22Rv1 (cell line): ENCODE measurements around the gene SPINT2.

Source experiments
- H3K27ac ChIP-seq: fragments of 450-650 bp; 2 replicates; pipeline ENCODE4 v1.5.1; 2017
- ZFX ChIP-seq: fragments of 450-650 bp; IDR thresholded peaks from 2 replicates; pipeline ENCODE4 v1.6.1; 2017; ENCODE audit warnings: antibody characterized with exemption, borderline replicate concordance
- TF ChIP-seq, protein P1 (sequence below): fragments of 450-650 bp; IDR thresholded peaks from 2 replicates; pipeline ENCODE4 v1.5.1; 2017; ENCODE audit warnings: mild to moderate bottlenecking

The SPINT2 gene

DNA sequence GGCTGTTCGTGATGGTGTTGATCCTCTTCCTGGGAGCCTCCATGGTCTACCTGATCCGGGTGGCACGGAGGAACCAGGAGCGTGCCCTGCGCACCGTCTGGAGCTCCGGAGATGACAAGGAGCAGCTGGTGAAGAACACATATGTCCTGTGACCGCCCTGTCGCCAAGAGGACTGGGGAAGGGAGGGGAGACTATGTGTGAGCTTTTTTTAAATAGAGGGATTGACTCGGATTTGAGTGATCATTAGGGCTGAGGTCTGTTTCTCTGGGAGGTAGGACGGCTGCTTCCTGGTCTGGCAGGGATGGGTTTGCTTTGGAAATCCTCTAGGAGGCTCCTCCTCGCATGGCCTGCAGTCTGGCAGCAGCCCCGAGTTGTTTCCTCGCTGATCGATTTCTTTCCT is 27.5 kb downstream of the SPINT2 start:
- TF ChIP-seq ZFX: no peak
- TF ChIP-seq, protein P1, sequence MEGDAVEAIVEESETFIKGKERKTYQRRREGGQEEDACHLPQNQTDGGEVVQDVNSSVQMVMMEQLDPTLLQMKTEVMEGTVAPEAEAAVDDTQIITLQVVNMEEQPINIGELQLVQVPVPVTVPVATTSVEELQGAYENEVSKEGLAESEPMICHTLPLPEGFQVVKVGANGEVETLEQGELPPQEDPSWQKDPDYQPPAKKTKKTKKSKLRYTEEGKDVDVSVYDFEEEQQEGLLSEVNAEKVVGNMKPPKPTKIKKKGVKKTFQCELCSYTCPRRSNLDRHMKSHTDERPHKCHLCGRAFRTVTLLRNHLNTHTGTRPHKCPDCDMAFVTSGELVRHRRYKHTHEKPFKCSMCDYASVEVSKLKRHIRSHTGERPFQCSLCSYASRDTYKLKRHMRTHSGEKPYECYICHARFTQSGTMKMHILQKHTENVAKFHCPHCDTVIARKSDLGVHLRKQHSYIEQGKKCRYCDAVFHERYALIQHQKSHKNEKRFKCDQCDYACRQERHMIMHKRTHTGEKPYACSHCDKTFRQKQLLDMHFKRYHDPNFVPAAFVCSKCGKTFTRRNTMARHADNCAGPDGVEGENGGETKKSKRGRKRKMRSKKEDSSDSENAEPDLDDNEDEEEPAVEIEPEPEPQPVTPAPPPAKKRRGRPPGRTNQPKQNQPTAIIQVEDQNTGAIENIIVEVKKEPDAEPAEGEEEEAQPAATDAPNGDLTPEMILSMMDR: no peak
- H3K27ac ChIP-seq: peak overlapping the region; percentile 84

DNA sequence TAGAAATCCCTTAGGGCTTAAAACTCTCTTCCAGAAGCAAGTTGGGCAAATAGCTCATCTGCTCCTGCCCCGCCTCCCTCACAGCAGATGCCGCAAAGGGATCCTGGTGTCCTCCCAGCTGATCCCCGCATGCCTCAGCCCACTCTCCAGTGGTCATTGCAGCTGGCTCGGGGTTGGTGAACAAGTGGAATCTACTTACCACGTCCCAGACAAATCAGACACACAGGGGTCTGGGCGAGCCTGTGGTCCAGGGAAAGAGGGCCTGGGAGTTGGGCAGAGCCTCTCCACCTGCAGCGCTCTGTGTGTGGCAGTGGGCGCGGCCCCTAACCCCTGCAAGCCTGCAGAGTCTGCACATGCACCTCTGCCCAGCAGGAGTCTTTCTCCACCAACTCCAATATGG is 28.9 kb downstream of the SPINT2 start:
- TF ChIP-seq ZFX: no peak
- TF ChIP-seq, protein P1: no peak
- no peak overlapping the region for H3K27ac ChIP-seq

DNA sequence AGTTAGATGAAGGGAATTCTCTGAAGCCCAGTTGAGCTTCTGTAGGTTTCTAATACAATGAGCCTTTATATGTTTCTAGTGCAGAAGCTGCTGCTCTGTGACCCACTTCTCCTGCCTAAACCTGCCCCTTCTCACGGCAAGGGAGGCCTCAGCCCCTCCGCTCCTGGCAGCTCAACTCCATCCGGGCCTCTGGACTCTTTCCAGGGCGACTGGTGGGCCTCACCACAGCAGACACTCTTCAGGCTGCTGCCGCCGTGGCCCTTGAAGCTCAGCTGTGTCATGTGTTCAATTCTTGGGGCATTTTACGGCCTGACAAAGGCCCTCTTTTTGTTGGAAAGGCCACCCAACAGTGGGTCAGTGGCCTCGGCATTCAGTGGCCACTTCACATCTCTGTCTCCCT is 29.7 kb downstream of the SPINT2 start:
- no peak overlapping the region for H3K27ac ChIP-seq
- TF ChIP-seq, protein P1: no peak
- TF ChIP-seq ZFX: no peak

DNA sequence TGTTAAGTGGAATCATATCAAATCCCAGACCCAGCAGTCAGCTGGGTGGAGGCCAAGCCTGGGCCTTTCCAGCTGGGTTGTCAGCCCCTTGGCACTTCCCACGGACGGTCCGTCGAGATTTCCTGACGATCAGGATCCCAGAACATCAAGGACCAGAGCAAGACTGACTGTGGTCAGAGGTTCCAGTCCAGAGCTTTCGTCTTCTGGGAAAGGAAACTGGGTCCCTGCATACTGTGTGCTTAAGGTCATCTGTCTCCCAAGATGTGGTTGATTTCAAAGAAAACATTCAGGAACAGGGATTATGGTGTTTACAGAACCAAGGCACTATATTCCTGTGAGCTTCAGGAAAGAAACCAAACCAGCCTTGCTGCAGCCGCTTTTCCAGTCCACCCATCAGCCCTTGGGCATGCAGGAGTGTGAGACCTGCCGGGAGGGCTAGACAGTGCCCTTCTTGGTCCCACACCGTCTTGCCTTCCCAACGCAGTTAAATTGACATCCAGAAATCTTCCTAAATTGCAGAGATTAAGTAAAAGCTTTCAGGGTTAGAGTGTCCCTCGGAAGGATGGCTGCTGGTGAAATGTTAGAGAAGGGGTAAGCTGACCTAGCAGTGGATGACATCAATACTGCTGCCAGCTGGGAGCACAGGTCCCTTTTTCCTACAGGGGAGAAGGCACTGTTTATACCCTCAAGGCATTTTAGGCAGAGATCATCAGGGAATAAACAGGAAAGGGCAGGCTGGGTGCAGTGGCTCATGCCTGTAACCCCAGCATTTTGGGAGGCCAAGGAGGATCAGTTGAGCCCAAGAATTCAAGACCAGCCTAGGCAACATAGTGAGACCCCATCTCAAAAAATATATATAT is 34.7 kb downstream of the SPINT2 start:
- peak overlapping the region; percentile 42 for H3K27ac ChIP-seq
- TF ChIP-seq ZFX: no peak
- TF ChIP-seq, protein P1: no peak

DNA sequence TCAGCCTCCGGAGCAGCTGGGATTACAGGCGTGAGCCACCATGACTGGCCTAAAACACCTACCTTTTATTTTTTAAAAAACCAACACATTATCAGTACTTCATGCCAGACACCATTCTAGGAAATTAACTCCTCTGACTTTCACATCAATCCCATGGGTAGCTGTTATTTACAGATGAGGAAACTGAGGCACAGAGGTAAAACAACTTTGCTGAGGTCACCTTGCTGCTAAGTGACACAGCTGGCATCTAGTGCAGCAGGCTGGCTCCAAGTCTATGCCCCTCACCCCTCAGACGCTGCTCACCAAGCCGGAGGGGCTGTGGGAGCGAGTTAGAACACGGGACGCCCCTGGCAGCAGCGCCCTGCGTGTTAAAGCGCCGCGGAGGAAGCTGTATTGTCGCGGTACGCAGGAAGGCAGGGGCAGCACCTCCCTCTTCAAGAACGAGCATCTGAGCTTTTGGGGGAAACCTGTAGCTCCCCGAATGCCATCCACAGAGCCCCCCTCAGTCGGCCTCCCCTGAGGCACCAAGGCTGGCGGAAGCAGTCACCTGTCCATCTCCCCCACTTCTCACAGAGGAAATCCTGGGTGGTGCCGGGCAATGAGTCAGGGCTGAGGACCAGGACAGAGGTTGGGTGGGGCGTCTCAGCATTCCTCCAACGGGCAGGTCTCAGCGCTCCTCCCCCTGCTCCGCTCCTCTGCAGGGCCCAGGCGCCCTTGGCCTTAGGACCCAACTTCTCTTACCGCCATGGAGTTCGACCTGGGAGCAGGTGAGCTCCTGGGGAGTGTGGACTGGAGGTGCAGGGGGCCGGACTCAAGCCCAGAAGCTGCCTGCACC is 39.4 kb downstream of the SPINT2 start, which contains the start of gene C19orf33:
Gene C19orf33 (plus strand): TSS at position 735 of the 835 bp plus-strand sequence. CDS start 11 bp downstream, at position 746.
- no peak for TF ChIP-seq ZFX
- TF ChIP-seq, protein P1: no peak
- H3K27ac ChIP-seq: peak within 1 kb of the TSS; percentile 59

DNA sequence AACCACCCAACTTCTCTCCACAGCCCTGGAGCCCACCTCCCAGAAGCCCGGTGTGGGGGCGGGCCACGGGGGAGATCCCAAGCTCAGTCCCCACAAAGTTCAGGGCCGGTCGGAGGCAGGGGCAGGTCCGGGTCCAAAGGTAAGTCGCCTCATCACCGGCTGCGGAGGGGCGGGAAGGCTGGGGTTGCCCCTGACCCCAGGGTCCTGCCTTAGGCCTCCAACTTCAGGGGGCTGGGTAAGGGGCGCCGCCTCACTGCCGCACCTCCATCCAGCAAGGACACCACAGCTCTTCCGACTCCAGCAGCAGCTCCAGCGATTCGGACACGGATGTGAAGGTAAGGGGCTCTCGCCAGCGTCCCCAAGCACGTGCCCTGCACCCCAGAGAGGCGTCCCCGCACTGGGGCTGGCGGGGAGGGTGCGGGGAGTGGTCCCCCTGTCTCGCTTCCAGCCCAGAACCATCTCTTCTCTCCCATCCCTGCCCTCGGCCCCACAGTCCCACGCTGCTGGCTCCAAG is 40.0 kb downstream of the SPINT2 start:
- TF ChIP-seq, protein P1: no peak
- no peak for TF ChIP-seq ZFX
- H3K27ac ChIP-seq: peak overlapping the region; percentile 59
